HCT116 (cell line): Measurements from ENCODE around the gene RGS19. TPM values are rescaled to one million over a fixed set of nuclear protein-coding genes. Genes with fewer than 3 reads are reported as not detected.

Experiments used
- ATAC-seq: fragments of 200-7000 bp; cut with Tn5 transposase; 2 replicates; pipeline ENCODE4 v1.9.1; 2020; ENCODE audit warnings: mild to moderate bottlenecking, moderate library complexity
- BruUV-seq: library from RNA; stranded (reverse); fragments of 400-500 nt; replicated peaks from 2 replicates; lab custom pipeline; 2021; lab: Mats Ljungman, UMichigan
- CTCF ChIA-PET: fragments of 300-600 bp; sonication (Branson Sonifier 250); formaldehyde crosslinking; loops from one replicate; lab custom pipeline; 2021; ENCODE audit warnings: antibody characterized with exemption; lab: Charles Lee
- POLR2A ChIA-PET: fragments of 300-600, 350-600 bp; sonication (Branson Sonifier 250); formaldehyde crosslinking; loops from one replicate; lab custom pipeline; 2021; ENCODE audit warnings: antibody characterized with exemption; lab: Charles Lee
- RAD21 ChIA-PET, 2 experiments: fragments of 300-600 bp; sonication (Branson Sonifier 250); formaldehyde crosslinking; loops; one replicate each; lab custom pipeline; 2023; ENCODE audit warnings: low total read pairs in 2 of 2; ENCODE audit not compliant: uncharacterized antibody in 2 of 2, unreplicated experiment in 2 of 2, low non-redundant PET in 1 of 2; lab: Charles Lee
- DNase-seq: peaks from one replicate; pipeline ENCODE4 v3.0.0-alpha.2; 2010; ENCODE audit warnings: low read depth, low spot score
- H2AFZ ChIP-seq: fragments of 200-600 bp; shearing (Covaris generic), sonication (generic); 2 replicates; pipeline ENCODE4 v1.6.1; 2017; ENCODE audit warnings: low read depth, mixed run types, mixed read lengths, antibody characterized with exemption, low read length; ENCODE audit not compliant: poor library complexity, severe bottlenecking
- H3K27ac ChIP-seq: 2 replicates; pipeline ENCODE4 v1.5.1; 2012; ENCODE audit warnings: low read depth, low read length
- H3K27me3 ChIP-seq: fragments of 200-600 bp; sonication (generic); 2 replicates; pipeline ENCODE4 v1.6.1; 2016; ENCODE audit warnings: mixed run types, low read length, mixed read lengths; ENCODE audit not compliant: insufficient read depth
- H3K36me3 ChIP-seq, 2 experiments: fragments of 200-500 bp in 1 of 2; fragments of 200-600 bp in 1 of 2; sonication (Bioruptor generic) in 1 of 2; sonication (generic) in 1 of 2; 2 replicates each; pipeline versions ENCODE4 v1.5.1 to v1.6.1; 2014 to 2016; ENCODE audit warnings: low read length in 2 of 2, inconsistent platforms in 1 of 2, mixed read lengths in 1 of 2, mixed run types in 1 of 2; ENCODE audit not compliant: insufficient read depth in 2 of 2, control insufficient read depth in 1 of 2
- H3K4me1 ChIP-seq, 2 experiments: fragments of 200-600 bp in 1 of 2; sonication (generic) in 1 of 2; 2 replicates each; pipeline versions ENCODE4 v1.5.1 to v1.6.1; 2012 to 2017; ENCODE audit warnings: low read length in 2 of 2, inconsistent platforms in 1 of 2, mild to moderate bottlenecking in 1 of 2, mixed read lengths in 1 of 2, mixed run types in 1 of 2, moderate library complexity in 1 of 2; ENCODE audit not compliant: insufficient read depth in 2 of 2, control insufficient read depth in 1 of 2
- H3K4me2 ChIP-seq: fragments of 200-600 bp; sonication (generic); 2 replicates; pipeline ENCODE4 v1.6.1; 2017; ENCODE audit warnings: mixed run types, low read length, mixed read lengths
- H3K4me3 ChIP-seq, 2 experiments: fragments of 200-600 bp in 1 of 2; sonication (generic) in 1 of 2; replicated peaks in 1 of 2; 2 replicates each; pipeline ENCODE4 v1.5.1; 2011 to 2016; ENCODE audit warnings: low read length in 2 of 2, control low read depth in 1 of 2, low read depth in 1 of 2, mild to moderate bottlenecking in 1 of 2, mixed read lengths in 1 of 2, mixed run types in 1 of 2
- H3K79me2 ChIP-seq: fragments of 200-600 bp; sonication (generic); 2 replicates; pipeline ENCODE4 v1.6.1; 2017; ENCODE audit warnings: mild to moderate bottlenecking, mixed run types, low read length, moderate library complexity, mixed read lengths; ENCODE audit not compliant: insufficient read depth
- H3K9ac ChIP-seq: fragments of 200-600 bp; sonication (generic); 2 replicates; pipeline ENCODE4 v1.6.1; 2016; ENCODE audit warnings: low read length, mixed read lengths
- H3K9me2 ChIP-seq: fragments of 200-600 bp; sonication (generic), shearing (Covaris generic); 2 replicates; pipeline ENCODE4 v1.6.1; 2017; ENCODE audit warnings: mixed run types, mild to moderate bottlenecking, moderate library complexity; ENCODE audit not compliant: insufficient read depth
- H3K9me3 ChIP-seq, 2 experiments: fragments of 200-500 bp in 1 of 2; fragments of 200-600 bp in 1 of 2; sonication (Bioruptor generic) in 1 of 2; sonication (generic) in 1 of 2; 2 replicates each; pipeline ENCODE4 v1.6.1; 2014 to 2017; ENCODE audit warnings: low read length in 2 of 2, mixed read lengths in 2 of 2, inconsistent platforms in 1 of 2, low read depth in 1 of 2, mild to moderate bottlenecking in 1 of 2, mixed run types in 1 of 2, moderate library complexity in 1 of 2; ENCODE audit not compliant: control insufficient read depth in 1 of 2, insufficient read depth in 1 of 2
- H4K20me1 ChIP-seq: fragments of 200-600 bp; sonication (generic), shearing (Covaris generic); 2 replicates; pipeline ENCODE4 v1.6.1; 2017; ENCODE audit warnings: mixed run types, mild to moderate bottlenecking, moderate library complexity; ENCODE audit not compliant: insufficient read depth
- CBX3 ChIP-seq: IDR thresholded peaks from 2 replicates; pipeline ENCODE4 v1.6.1; 2012; ENCODE audit warnings: low read depth
- EGR1 ChIP-seq: IDR thresholded peaks from 2 replicates; pipeline ENCODE4 v1.6.1; 2012; ENCODE audit warnings: low read depth
- ELF1 ChIP-seq: IDR thresholded peaks from 2 replicates; pipeline ENCODE4 v1.6.1; 2012; ENCODE audit warnings: low read depth, borderline replicate concordance
- EZH2 ChIP-seq: fragments of 200-600 bp; sonication (generic); IDR thresholded peaks from 2 replicates; pipeline ENCODE4 v1.6.1; 2017; ENCODE audit warnings: antibody characterized with exemption, mixed run types
- EZH2phosphoT487 ChIP-seq: fragments of 200-600 bp; IDR thresholded peaks from 2 replicates; pipeline ENCODE4 v1.6.1; 2018; ENCODE audit warnings: antibody characterized with exemption, borderline replicate concordance
- JUND ChIP-seq: IDR thresholded peaks from 2 replicates; pipeline ENCODE4 v1.6.1; 2012
- POLR2A ChIP-seq: IDR thresholded peaks from 2 replicates; pipeline ENCODE4 v1.7.0; 2011; ENCODE audit warnings: borderline replicate concordance; ENCODE audit not compliant: insufficient read depth, insufficient read length; ENCODE audit errors: extremely low read depth
- POLR2AphosphoS5 ChIP-seq: IDR thresholded peaks from 2 replicates; pipeline ENCODE4 v1.6.1; 2011; ENCODE audit warnings: mild to moderate bottlenecking, low read depth, low read length, moderate library complexity
- SIN3A ChIP-seq: IDR thresholded peaks from 2 replicates; pipeline ENCODE4 v1.6.1; 2012; ENCODE audit warnings: low read depth
- SP1 ChIP-seq: IDR thresholded peaks from 2 replicates; pipeline ENCODE4 v1.6.1; 2012; ENCODE audit warnings: low read depth
- SRF ChIP-seq: IDR thresholded peaks from 2 replicates; pipeline ENCODE4 v1.6.1; 2012; ENCODE audit warnings: low read depth
- TCF7L2 ChIP-seq: IDR thresholded peaks from 2 replicates; pipeline ENCODE4 v1.7.0; 2011; ENCODE audit warnings: borderline replicate concordance, inconsistent platforms; ENCODE audit not compliant: insufficient read depth, insufficient read length; ENCODE audit errors: extremely low read depth
- YY1 ChIP-seq: IDR thresholded peaks from 2 replicates; pipeline ENCODE4 v1.6.1; 2011; ENCODE audit warnings: low read length, low read depth, moderate library complexity, mild to moderate bottlenecking; ENCODE audit not compliant: insufficient replicate concordance; ENCODE audit errors: extremely low read depth
- ZBTB33 ChIP-seq: IDR thresholded peaks from 2 replicates; pipeline ENCODE4 v1.6.1; 2011; ENCODE audit warnings: mild to moderate bottlenecking, low read length, moderate library complexity; ENCODE audit not compliant: insufficient replicate concordance; ENCODE audit errors: extremely low read depth
- intact Hi-C: fragments of 100-400 bp; cut with micrococcal nuclease; formaldehyde crosslinking; loops from 2 replicates; pipeline ENCODE4 v1.10.0; 2022
- total RNA-seq: library from RNA; stranded (reverse); gene quantifications from one replicate; pipeline ENCODE4 v1.2.1, GENCODE V29; 2021; ENCODE audit not compliant: unreplicated experiment
- TF ChIP-seq, protein P1 (sequence below), 3 experiments: fragments of 200-600 bp in 1 of 3; sonication (generic) in 1 of 3; IDR thresholded peaks in 2 of 3; conservative IDR thresholded peaks in 1 of 3; 2 replicates each; pipeline ENCODE4 v1.5.1; 2012 to 2017; ENCODE audit warnings: low read depth in 2 of 3, low read length in 2 of 3, antibody characterized with exemption in 1 of 3, borderline replicate concordance in 1 of 3, control low read depth in 1 of 3, mild to moderate bottlenecking in 1 of 3, mixed read lengths in 1 of 3, mixed run types in 1 of 3, moderate library complexity in 1 of 3; ENCODE audit not compliant: insufficient read depth in 1 of 3

RGS19 gene
- total RNA-seq, 1 experiment from 2014 or later = 21.4 TPM

GRCh38 chr20:64074963-64075362 is 4.4 kb downstream of the RGS19 start:
- BruUV-seq = no TSS peak
- intact Hi-C loops = no loop called here
- no peaks in the 10 kb centered on the region for H3K9me3 ChIP-seq
- no peak overlapping the region for H3K4me2 ChIP-seq
- no peaks in the 10 kb centered on the region for H4K20me1 ChIP-seq
- POLR2A ChIA-PET = no interaction called here
- H3K9me2 ChIP-seq = no peaks in the 10 kb centered on the region
- no peaks in the 10 kb centered on the region for H3K27me3 ChIP-seq
- no peak overlapping the region for H2AFZ ChIP-seq
- DNase-seq (no peak), ATAC-seq (no peak)
- RAD21 ChIA-PET = no interaction called here
- peaks cover 9 to 14% of the 10 kb centered on the region in 2 experiments for H3K4me1 ChIP-seq
- H3K4me3 ChIP-seq = no peak overlapping the region
- no peak overlapping the region for H3K9ac ChIP-seq
- no peak for TF ChIP-seq SRF
- TF ChIP-seq, all 23 proteins: peak for 0
- CTCF ChIA-PET = interaction anchor here (0.6 kb wide), 1 partner anchor 533 kb away, joined by 7 read pairs; no protein-coding TSS in a partner anchor
- Histone ChIP-seq H3K27ac (no peak overlapping the region), H3K36me3 (no peaks in the 10 kb centered on the region), H3K79me2 (peaks cover 9% of the 10 kb centered on the region; the same call in 1 of the 2 replicates)

GRCh38 chr20:64074184-64074789 is 5.0 kb downstream of the RGS19 start:
- Histone ChIP-seq H3K79me2 (peaks cover 9% of the 10 kb centered on the region; the same call in 1 of the 2 replicates), H3K9me2 (no peaks in the 10 kb centered on the region), H3K4me2 (no peak overlapping the region), H3K9ac (no peak overlapping the region), H3K27me3 (no peaks in the 10 kb centered on the region), H3K27ac (no peak overlapping the region), H3K4me3 (no peak overlapping the region), H2AFZ (no peak overlapping the region), H3K9me3 (no peaks in the 10 kb centered on the region), H4K20me1 (no peaks in the 10 kb centered on the region), H3K4me1 (peaks cover 9 to 14% of the 10 kb centered on the region in 2 experiments), H3K36me3 (no peaks in the 10 kb centered on the region)
- no peak for ATAC-seq
- intact Hi-C loops = no loop called here
- ChIA-PET CTCF (no interaction called here), POLR2A (no interaction called here), RAD21 (no interaction called here)
- TF ChIP-seq SP1 = no peak
- TF ChIP-seq ZBTB33 = no peak
- TF ChIP-seq POLR2AphosphoS5 = no peak
- no peak for TF ChIP-seq CBX3
- TF ChIP-seq ELF1 = no peak
- TF ChIP-seq SRF = no peak
- no peak for TF ChIP-seq TCF7L2
- TF ChIP-seq EGR1 = no peak
- TF ChIP-seq, protein P1, sequence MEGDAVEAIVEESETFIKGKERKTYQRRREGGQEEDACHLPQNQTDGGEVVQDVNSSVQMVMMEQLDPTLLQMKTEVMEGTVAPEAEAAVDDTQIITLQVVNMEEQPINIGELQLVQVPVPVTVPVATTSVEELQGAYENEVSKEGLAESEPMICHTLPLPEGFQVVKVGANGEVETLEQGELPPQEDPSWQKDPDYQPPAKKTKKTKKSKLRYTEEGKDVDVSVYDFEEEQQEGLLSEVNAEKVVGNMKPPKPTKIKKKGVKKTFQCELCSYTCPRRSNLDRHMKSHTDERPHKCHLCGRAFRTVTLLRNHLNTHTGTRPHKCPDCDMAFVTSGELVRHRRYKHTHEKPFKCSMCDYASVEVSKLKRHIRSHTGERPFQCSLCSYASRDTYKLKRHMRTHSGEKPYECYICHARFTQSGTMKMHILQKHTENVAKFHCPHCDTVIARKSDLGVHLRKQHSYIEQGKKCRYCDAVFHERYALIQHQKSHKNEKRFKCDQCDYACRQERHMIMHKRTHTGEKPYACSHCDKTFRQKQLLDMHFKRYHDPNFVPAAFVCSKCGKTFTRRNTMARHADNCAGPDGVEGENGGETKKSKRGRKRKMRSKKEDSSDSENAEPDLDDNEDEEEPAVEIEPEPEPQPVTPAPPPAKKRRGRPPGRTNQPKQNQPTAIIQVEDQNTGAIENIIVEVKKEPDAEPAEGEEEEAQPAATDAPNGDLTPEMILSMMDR (IDR thresholded peaks at IDR 0.05 in 2 of 3, conservative IDR thresholded peaks at IDR 0.05 in 1 of 3; ENCODE audit: borderline replicate concordance in 1 of 3, insufficient read depth in 1 of 3, low read depth in 2 of 3, low read length in 2 of 3) = no peak
- no peak for TF ChIP-seq EZH2phosphoT487
- TF ChIP-seq POLR2A = no peak
- TF ChIP-seq YY1 = no peak
- TF ChIP-seq JUND = no peak
- TF ChIP-seq SIN3A = no peak
- no peak for TF ChIP-seq EZH2
- no TSS peak for BruUV-seq
- DNase-seq = no peak
